Adrenal gland (tissue), 12 donors: ENCODE measurements around the gene CNOT6. TPM values are rescaled to one million over a fixed set of nuclear protein-coding genes. Genes with fewer than 3 reads are reported as not detected.
"Not testable (repeated sequence)": the region's sequence is repeated elsewhere in the genome, so short reads cannot be mapped to it uniquely, and the experiment has no call there.

Experiments
- DNase-seq, 7 donors: peaks; one replicate each; pipeline ENCODE4 v3.0.0-alpha.2; 2019 to 2020
- H3K27ac ChIP-seq, 5 donors: fragments of 200-600 bp; sonication (generic) in 4 of 5; 1 replicate in 3 of 5; 2 replicates in 2 of 5; pipeline versions ENCODE4 v1.5.1 to v1.8.0; 2016 to 2020; ENCODE audit warnings: mild to moderate bottlenecking in 1 of 5
- H3K27me3 ChIP-seq: fragments of 200-600 bp; 2 replicates; pipeline ENCODE4 v1.8.0; 2021
- H3K36me3 ChIP-seq, 2 donors: fragments of 200-600 bp; replicated peaks in 1 of 2; 1 replicate in 1 of 2; 2 replicates in 1 of 2; pipeline versions ENCODE4 v1.5.1 to v1.8.0; 2018 to 2022
- H3K4me1 ChIP-seq, 2 donors: fragments of 200-600 bp; replicated peaks in 1 of 2; 1 replicate in 1 of 2; 2 replicates in 1 of 2; pipeline versions ENCODE4 v1.5.1 to v1.8.0; 2018 to 2021
- H3K4me3 ChIP-seq, 4 donors: fragments of 200-600 bp; sonication (generic) in 3 of 4; one replicate each; pipeline ENCODE4 v1.5.1; 2016 to 2018
- H3K9me3 ChIP-seq, 3 donors: fragments of 200-600 bp; sonication (generic) in 1 of 3; replicated peaks in 1 of 3; 1 replicate in 2 of 3; 2 replicates in 1 of 3; pipeline versions ENCODE4 v1.5.1 to v1.8.0; 2016 to 2021
- POLR2A ChIP-seq, 2 donors: fragments of 450-650 bp; IDR thresholded peaks; one replicate each; pipeline ENCODE4 v1.6.1; 2017; ENCODE audit warnings: antibody characterized with exemption in 2 of 2, mild to moderate bottlenecking in 2 of 2, moderate library complexity in 1 of 2
- WGBS, 4 donors: extraction: QIAGEN DNeasy Blood & Tissue Kit in 2 of 4; methylation state at CpG; one replicate each; pipeline versions ENCODE4 v1.1.5 to v1.1.7; 2013 to 2017; 5-methylcytosine and 5-hydroxymethylcytosine counted together
- intact Hi-C, 2 donors: fragments of 100-400 bp; cut with DNase I; formaldehyde crosslinking; loops; one replicate each; pipeline versions ENCODE4 v1.14.1 to v1.15.0; 2022 to 2023
- polyA plus RNA-seq, 3 donors: library from polyadenylated mRNA; stranded (reverse); fragments of 200-250 nt in 2 of 3; fragments of 350-450 nt in 1 of 3; fragmentation: Illumina TruSeq in 1 of 3; extraction: RNeasy Lipid Tissue Mini Kit (QIAGEN cat#74804) in 1 of 3; gene quantifications; one replicate each; pipeline ENCODE4 v1.2.3, GENCODE V29; 2013 to 2014
- total RNA-seq, 9 donors: library from RNA; depleted of rRNA in 4 of 9; stranded (reverse); fragments of >200 nt in 4 of 9; fragments of 120-200 nt in 1 of 9; fragmentation: NEBNext Ultra II Directional in 1 of 9; extraction: Animal tissue kit (Norgen Biotek cat#: 25700) in 1 of 9; gene quantifications; one replicate each; pipeline versions ENCODE4 v1.1.0 to v1.2.4, GENCODE V29; 2013 to 2023
- TF ChIP-seq, protein P1 (sequence below), 6 experiments: fragments of 450-650 bp in 4 of 6; fragments of 200-600 bp in 2 of 6; sonication (generic) in 1 of 6; IDR thresholded peaks; 1 replicate in 5 of 6; 2 replicates in 1 of 6; pipeline versions ENCODE4 v1.5.1 to v1.8.0; 2016 to 2021; ENCODE audit warnings: antibody characterized with exemption in 6 of 6, mild to moderate bottlenecking in 2 of 6, moderate library complexity in 1 of 6
- donor health status: healthy with polysubstance abuse.
- donor health status: Bipolar disorder and iron deficiency.
- donor health status: DM: yes; HTN: yes; CAD: no.
- donor health status: DM: no; HTN: no; CAD: no.
- donor health status: DM: no; HTN: no; CAD: no.
- donor health status: DM: yes; HTN: yes; CAD: no.

Gene CNOT6
- total and polyA plus RNA-seq, 12 donors: 4.4 to 19.9 (median 11.5) TPM

DNA sequence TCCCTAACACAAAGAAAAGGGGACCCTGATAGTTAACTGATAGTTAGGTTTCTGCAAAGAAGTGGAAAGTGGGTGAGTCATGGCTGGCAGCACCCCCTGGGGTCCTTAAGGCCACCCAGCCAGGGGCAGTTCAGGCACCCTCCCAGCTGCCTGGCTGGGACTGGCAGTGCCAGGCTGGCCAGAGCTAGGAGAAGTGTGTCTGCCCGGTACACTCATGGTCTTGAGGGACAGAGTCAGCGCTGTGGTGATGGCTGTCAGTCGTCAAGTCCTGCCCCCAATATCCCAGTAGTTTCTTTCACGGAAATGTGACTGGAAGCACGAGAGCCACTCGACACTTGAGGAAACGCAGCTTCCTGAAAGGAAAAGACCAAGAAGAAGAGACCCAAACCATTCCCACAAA lies 22.3 kb upstream of the CNOT6 start:
- TF ChIP-seq, protein P1, sequence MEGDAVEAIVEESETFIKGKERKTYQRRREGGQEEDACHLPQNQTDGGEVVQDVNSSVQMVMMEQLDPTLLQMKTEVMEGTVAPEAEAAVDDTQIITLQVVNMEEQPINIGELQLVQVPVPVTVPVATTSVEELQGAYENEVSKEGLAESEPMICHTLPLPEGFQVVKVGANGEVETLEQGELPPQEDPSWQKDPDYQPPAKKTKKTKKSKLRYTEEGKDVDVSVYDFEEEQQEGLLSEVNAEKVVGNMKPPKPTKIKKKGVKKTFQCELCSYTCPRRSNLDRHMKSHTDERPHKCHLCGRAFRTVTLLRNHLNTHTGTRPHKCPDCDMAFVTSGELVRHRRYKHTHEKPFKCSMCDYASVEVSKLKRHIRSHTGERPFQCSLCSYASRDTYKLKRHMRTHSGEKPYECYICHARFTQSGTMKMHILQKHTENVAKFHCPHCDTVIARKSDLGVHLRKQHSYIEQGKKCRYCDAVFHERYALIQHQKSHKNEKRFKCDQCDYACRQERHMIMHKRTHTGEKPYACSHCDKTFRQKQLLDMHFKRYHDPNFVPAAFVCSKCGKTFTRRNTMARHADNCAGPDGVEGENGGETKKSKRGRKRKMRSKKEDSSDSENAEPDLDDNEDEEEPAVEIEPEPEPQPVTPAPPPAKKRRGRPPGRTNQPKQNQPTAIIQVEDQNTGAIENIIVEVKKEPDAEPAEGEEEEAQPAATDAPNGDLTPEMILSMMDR (IDR thresholded peaks at IDR 0.05): no peak
- TF ChIP-seq POLR2A (IDR thresholded peaks at IDR 0.05): no peak
- Histone ChIP-seq H3K4me1 (no peaks in the 10 kb centered on the region), H3K27ac (no peak overlapping the region), H3K36me3 (no peaks in the 10 kb centered on the region), H3K4me3 (no peak overlapping the region), H3K27me3 (no peaks in the 10 kb centered on the region), H3K9me3 (no peaks in the 10 kb centered on the region)
- intact Hi-C loops: loop anchor here in 1 of 2 donors (2.0 to 5.0 kb wide), 2 partner anchors 179 to 260 kb away; partner anchors contain the start of gene MAPK9
- 51 to 74% (median 69%) methylated on average over 6 to 7 of the region's 7 CpGs for WGBS, 4 donors
- no peak for DNase-seq

DNA sequence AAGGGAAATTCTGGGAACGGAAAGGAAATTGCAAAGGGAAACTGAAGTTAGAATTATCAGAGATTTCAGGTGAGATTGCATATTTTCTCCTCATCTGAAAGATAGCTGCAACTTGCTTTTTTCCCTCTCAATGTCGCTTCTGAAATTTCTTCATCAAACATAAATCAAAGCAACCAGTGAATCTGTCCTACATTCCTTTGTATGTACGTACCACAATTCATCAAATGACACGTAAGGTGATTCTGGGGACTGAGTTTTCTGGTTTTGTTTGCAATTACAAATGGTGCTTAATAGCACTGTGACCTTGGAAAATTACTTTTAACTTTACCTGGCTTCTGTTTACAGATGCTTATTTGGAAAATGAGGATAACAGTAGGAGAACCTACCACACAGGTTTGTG lies 21.9 kb upstream of the CNOT6 start:
- no peaks in the 10 kb centered on the region for H3K36me3 ChIP-seq
- no peaks in the 10 kb centered on the region for H3K27me3 ChIP-seq
- TF ChIP-seq, protein P1 (IDR thresholded peaks at IDR 0.05): no peak
- no peak for TF ChIP-seq POLR2A (IDR thresholded peaks at IDR 0.05)
- intact Hi-C loops: loop anchor here in 1 of 2 donors (5.0 kb wide), 1 partner anchor 260 kb away; no protein-coding TSS in a partner anchor
- no peak overlapping the region for H3K27ac ChIP-seq
- no peaks in the 10 kb centered on the region for H3K9me3 ChIP-seq
- no peak overlapping the region for H3K4me3 ChIP-seq
- 40 to 62% (median 48%) methylated on average over 4 of the region's 4 CpGs for WGBS, 4 donors
- no peak for DNase-seq
- no peaks in the 10 kb centered on the region for H3K4me1 ChIP-seq

DNA sequence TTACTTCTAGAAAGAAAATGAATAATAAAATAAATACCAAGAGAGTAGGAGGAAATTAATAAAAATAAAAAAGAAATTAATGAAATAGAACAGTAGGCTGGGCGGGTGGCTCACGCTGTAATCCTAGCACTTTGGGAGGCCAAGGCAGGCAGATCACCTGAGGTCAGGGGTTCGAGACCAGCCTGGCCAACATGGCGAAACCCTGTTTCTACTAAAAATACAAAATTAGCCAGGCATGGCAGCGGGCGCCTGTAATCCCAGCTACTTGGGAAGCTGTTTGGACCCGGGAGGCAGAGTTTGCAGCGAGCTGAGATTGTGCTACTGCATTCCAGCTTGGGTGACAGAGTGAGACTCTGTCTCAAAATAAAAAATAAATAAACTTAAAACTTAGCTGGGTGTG lies 20.8 kb upstream of the CNOT6 start:
- H3K9me3 ChIP-seq, H3K27ac ChIP-seq, H3K36me3 ChIP-seq, H3K27me3 ChIP-seq, H3K4me3 ChIP-seq, H3K4me1 ChIP-seq, DNase-seq: not testable (repeated sequence)
- WGBS, 4 donors: 76 to 92% (median 87%) methylated on average over 8 of the region's 8 CpGs
- intact Hi-C loops: loop anchor here in 1 of 2 donors (5.0 kb wide), 1 partner anchor 261 kb away; no protein-coding TSS in a partner anchor

DNA sequence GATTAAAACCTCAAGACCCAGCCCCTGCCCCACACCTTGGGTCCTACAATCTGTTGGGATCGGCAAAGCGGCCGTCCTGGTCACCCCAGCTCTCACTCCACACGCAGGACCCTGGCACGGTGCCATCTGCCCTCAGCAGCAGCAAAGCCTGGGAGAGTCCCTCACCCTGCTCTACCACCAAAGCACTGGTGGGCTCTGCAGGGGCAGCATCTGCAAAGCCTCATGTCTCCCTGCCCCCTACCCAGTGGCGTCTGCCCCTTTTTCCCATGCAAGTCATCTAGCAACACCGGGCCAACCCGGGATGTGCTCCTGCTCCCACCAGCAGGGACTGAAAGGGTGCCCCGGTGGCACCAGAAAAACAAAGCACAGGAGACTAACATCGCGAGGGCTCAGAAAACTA lies 19.6 kb upstream of the CNOT6 start:
- H3K4me1 ChIP-seq: no peaks in the 10 kb centered on the region
- H3K27ac ChIP-seq: no peak overlapping the region
- H3K36me3 ChIP-seq: no peaks in the 10 kb centered on the region
- H3K9me3 ChIP-seq: no peaks in the 10 kb centered on the region
- no peak overlapping the region for H3K4me3 ChIP-seq
- TF ChIP-seq, protein P1 (IDR thresholded peaks at IDR 0.05): no peak
- no peak for TF ChIP-seq POLR2A (IDR thresholded peaks at IDR 0.05)
- 74 to 86% (median 80%) methylated on average over 9 to 11 of the region's 11 CpGs for WGBS, 4 donors
- H3K27me3 ChIP-seq: no peaks in the 10 kb centered on the region
- DNase-seq: no peak
- intact Hi-C loops: loop anchor here in 1 of 2 donors (5.0 kb wide), 1 partner anchor 262 kb away; no protein-coding TSS in a partner anchor

DNA sequence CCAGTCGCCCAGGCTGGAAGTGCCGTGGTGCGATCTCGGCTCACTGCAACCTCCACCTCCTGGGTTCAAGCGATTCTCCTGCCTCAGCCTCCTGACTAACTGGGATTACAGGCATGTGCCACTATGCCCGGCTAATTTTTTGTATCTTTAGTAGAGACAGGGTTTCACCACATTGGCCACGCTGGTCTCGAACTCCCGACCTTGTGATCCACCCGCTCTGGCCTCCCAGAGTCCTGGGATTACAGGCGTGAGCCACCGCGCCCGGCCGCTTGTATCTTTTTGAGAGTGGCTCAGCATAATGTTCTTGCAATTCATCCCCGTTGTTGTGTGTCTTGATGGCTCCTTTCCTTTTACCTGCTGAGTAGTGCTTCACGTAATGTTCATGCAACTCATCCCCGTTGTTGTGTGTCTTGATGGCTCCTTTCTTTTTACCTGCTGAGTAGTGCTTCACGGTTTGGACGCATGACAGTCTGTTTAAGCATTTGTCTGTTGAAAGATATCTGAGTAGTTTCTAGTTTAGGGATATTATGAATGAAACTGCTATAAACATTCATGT lies 18.1 kb upstream of the CNOT6 start:
- H3K27me3 ChIP-seq, H3K9me3 ChIP-seq, H3K36me3 ChIP-seq, DNase-seq, H3K4me1 ChIP-seq, H3K27ac ChIP-seq, intact Hi-C loops, H3K4me3 ChIP-seq: not testable (repeated sequence)
- WGBS, 4 donors: 87 to 95% (median 89%) methylated on average over 20 of the region's 20 CpGs
